Measurements from ENCODE around the gene ZYG11A. TPM values are rescaled to one million over a fixed set of nuclear protein-coding genes. Genes with fewer than 3 reads are reported as not detected.

Gene ZYG11A
- total RNA-seq, 1 experiment from 2014 or later: 7.3 TPM

GRCh38 chr1:52925571-52926005 lies 83.0 kb downstream of the ZYG11A start:
- H3K4me3 Mint-ChIP-seq: no peak overlapping the region
- no peak for TF ChIP-seq CDX4 (CRISPR knock-in tag; IDR thresholded peaks at IDR 0.05; ENCODE audit: borderline replicate concordance)
- no peak for TF ChIP-seq ETV6 (CRISPR knock-in tag; IDR thresholded peaks at IDR 0.05)
- no peak for TF ChIP-seq SMAD4 (CRISPR knock-in tag; IDR thresholded peaks at IDR 0.05)
- TF ChIP-seq ZBTB21 (CRISPR knock-in tag; IDR thresholded peaks at IDR 0.05; ENCODE audit: borderline replicate concordance): no peak
- no peak for TF ChIP-seq PREB (CRISPR knock-in tag; IDR thresholded peaks at IDR 0.05; ENCODE audit: borderline replicate concordance)
- no peak for TF ChIP-seq FOXP1 (CRISPR knock-in tag; IDR thresholded peaks at IDR 0.05; ENCODE audit: borderline replicate concordance)
- TF ChIP-seq GABPB1 (CRISPR knock-in tag; IDR thresholded peaks at IDR 0.05): no peak
- TF ChIP-seq ZNF121 (CRISPR knock-in tag; IDR thresholded peaks at IDR 0.05): no peak
- TF ChIP-seq FOXP4 (CRISPR knock-in tag; IDR thresholded peaks at IDR 0.05): no peak
- TF ChIP-seq JUN (CRISPR knock-in tag; IDR thresholded peaks at IDR 0.05): no peak
- no peak for TF ChIP-seq E2F4 (CRISPR knock-in tag; IDR thresholded peaks at IDR 0.05; ENCODE audit: borderline replicate concordance, low read depth)
- TF ChIP-seq ZNF423 (CRISPR knock-in tag; IDR thresholded peaks at IDR 0.05): no peak
- TF ChIP-seq NR2C2 (CRISPR knock-in tag; IDR thresholded peaks at IDR 0.05): no peak
- no peak for TF ChIP-seq ZNF281 (CRISPR knock-in tag; IDR thresholded peaks at IDR 0.05)
- TF ChIP-seq ZNF396 (CRISPR knock-in tag; IDR thresholded peaks at IDR 0.05; ENCODE audit: borderline replicate concordance): no peak
- no peak for TF ChIP-seq AR (CRISPR knock-in tag; IDR thresholded peaks at IDR 0.05)
- no peak for TF ChIP-seq FOXJ3 (CRISPR knock-in tag; IDR thresholded peaks at IDR 0.05; ENCODE audit: borderline replicate concordance)
- TF ChIP-seq HMGXB4 (CRISPR knock-in tag; IDR thresholded peaks at IDR 0.05): no peak
- no peak overlapping the region for H3K27ac Mint-ChIP-seq
- ChIA-PET POLR2A (no interaction called here), CTCF (no interaction called here)
- DNase-seq (ENCODE audit: low spot score): no peak
- H3K4me1 Mint-ChIP-seq: peaks cover 10% of the 10 kb centered on the region
- no peaks in the 10 kb centered on the region for H3K36me3 Mint-ChIP-seq
- ATAC-seq: no peak
- peaks cover 77% of the 10 kb centered on the region for H3K27me3 Mint-ChIP-seq (ENCODE audit: low read depth)
- no peaks in the 10 kb centered on the region for H3K9me3 Mint-ChIP-seq

Data from WTC11 (cell line).